Right atrium auricular region (tissue), 2 donors: ENCODE results near the gene AIMP1. TPM values are rescaled to one million over a fixed set of nuclear protein-coding genes. Genes with fewer than 3 reads are reported as not detected.

ENCODE experiments used
- DNase-seq: peaks from one replicate; pipeline ENCODE4 v3.0.0-alpha.2; 2019; ENCODE audit warnings: low spot score
- H3K27ac ChIP-seq, 2 donors: fragments of 200-600 bp; sonication (generic); 1 replicate in 1 of 2; 2 replicates in 1 of 2; pipeline ENCODE4 v1.5.1; 2016 to 2019
- H3K27me3 ChIP-seq, 2 donors: fragments of 200-600 bp; sonication (generic); one replicate each; pipeline versions ENCODE4 v1.5.1 to v1.6.0; 2017 to 2019
- H3K36me3 ChIP-seq: fragments of 200-600 bp; sonication (generic); one replicate; pipeline ENCODE4 v1.5.1; 2016
- H3K4me1 ChIP-seq, 2 donors: fragments of 200-600 bp; sonication (generic); one replicate each; pipeline versions ENCODE4 v1.5.1 to v1.6.0; 2017 to 2019
- H3K4me3 ChIP-seq, 2 donors: fragments of 200-600 bp; sonication (generic); 1 replicate in 1 of 2; 2 replicates in 1 of 2; pipeline ENCODE4 v1.5.1; 2017 to 2019; ENCODE audit warnings: mild to moderate bottlenecking in 1 of 2, moderate library complexity in 1 of 2
- H3K9me3 ChIP-seq, 2 donors: fragments of 200-600 bp; sonication (generic); one replicate each; pipeline ENCODE4 v1.5.1; 2019
- total RNA-seq, 2 donors: library from RNA; depleted of rRNA; stranded (reverse); fragments of >200 nt; gene quantifications; one replicate each; pipeline ENCODE4 v1.1.0, GENCODE V29; 2016
- TF ChIP-seq, protein P1 (sequence below), 2 donors: fragments of 200-600 bp; sonication (generic); IDR thresholded peaks; one replicate each; pipeline ENCODE4 v1.5.1; 2019; ENCODE audit warnings: antibody characterized with exemption in 2 of 2

The AIMP1 gene
- total RNA-seq, 2 donors from 2014 or later = 15.8 to 19.2 TPM

DNA sequence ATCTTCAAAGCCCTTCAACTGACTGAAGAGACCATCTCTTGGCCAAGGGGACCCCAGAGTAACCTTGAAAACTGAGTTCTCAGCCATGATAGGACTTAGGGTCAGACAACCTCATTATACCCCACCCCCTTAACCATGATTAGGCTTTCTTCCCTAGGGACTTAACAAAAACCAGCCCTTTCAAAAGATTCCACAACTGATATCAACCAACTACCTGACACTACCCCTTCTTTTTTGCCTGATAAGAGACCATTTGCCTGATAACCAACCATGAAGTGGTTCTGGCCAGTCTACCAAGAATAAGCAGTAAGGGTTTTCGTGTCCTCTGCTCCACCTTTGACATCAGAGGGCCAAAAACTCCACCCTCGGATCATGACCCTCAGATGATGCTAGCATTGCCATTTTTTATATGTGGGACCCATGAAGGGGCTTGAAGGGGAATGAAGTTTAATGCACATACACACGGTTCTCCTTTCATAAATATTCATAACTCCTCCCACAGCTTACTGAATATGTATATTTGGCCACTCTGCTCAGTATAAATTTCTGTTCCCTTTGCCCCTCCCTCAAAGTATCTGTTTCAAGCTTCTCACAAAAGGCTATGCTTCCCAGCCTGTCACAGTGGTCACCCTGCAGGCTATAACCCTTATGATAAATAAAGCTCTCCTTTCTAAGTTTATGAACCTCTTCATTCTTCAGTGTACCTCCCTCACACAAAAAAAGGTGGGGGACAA is 12.6 kb upstream of the AIMP1 start:
- Histone ChIP-seq H3K27ac (no peak overlapping the region), H3K36me3 (no peaks in the 10 kb centered on the region)
- DNase-seq = no peak

GRCh38 chr4:106304632-106305031 is 11.7 kb upstream of the AIMP1 start:
- Histone ChIP-seq H3K4me3 (no peak overlapping the region), H3K27me3 (no peaks in the 10 kb centered on the region), H3K4me1 (no peaks in the 10 kb centered on the region), H3K36me3 (no peaks in the 10 kb centered on the region), H3K9me3 (no peaks in the 10 kb centered on the region), H3K27ac (no peak overlapping the region)
- TF ChIP-seq, protein P1, sequence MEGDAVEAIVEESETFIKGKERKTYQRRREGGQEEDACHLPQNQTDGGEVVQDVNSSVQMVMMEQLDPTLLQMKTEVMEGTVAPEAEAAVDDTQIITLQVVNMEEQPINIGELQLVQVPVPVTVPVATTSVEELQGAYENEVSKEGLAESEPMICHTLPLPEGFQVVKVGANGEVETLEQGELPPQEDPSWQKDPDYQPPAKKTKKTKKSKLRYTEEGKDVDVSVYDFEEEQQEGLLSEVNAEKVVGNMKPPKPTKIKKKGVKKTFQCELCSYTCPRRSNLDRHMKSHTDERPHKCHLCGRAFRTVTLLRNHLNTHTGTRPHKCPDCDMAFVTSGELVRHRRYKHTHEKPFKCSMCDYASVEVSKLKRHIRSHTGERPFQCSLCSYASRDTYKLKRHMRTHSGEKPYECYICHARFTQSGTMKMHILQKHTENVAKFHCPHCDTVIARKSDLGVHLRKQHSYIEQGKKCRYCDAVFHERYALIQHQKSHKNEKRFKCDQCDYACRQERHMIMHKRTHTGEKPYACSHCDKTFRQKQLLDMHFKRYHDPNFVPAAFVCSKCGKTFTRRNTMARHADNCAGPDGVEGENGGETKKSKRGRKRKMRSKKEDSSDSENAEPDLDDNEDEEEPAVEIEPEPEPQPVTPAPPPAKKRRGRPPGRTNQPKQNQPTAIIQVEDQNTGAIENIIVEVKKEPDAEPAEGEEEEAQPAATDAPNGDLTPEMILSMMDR (IDR thresholded peaks at IDR 0.05) = no peak
- no peak for DNase-seq

More for the DNA sequence above, 12.6 kb upstream of the AIMP1 start:
- no peaks in the 10 kb centered on the region for H3K9me3 ChIP-seq
- H3K4me1 ChIP-seq = no peaks in the 10 kb centered on the region
- no peak overlapping the region for H3K4me3 ChIP-seq
- TF ChIP-seq, protein P1 (IDR thresholded peaks at IDR 0.05) = no peak
- no peaks in the 10 kb centered on the region for H3K27me3 ChIP-seq

- H3K9me3 ChIP-seq = no peaks in the 10 kb centered on the region
- H3K36me3 ChIP-seq = no peaks in the 10 kb centered on the region
- H3K4me1 ChIP-seq = no peaks in the 10 kb centered on the region
- no peaks in the 10 kb centered on the region for H3K27me3 ChIP-seq
- TF ChIP-seq, protein P1 (IDR thresholded peaks at IDR 0.05) = no peak
- no peak overlapping the region for H3K27ac ChIP-seq
- no peak overlapping the region for H3K4me3 ChIP-seq
- DNase-seq = no peak
Measured at GRCh38 chr4:106305435-106306055, 10.8 kb upstream of the AIMP1 start.

- Histone ChIP-seq H3K27ac (no peak overlapping the region), H3K27me3 (no peaks in the 10 kb centered on the region), H3K36me3 (no peaks in the 10 kb centered on the region), H3K4me1 (no peaks in the 10 kb centered on the region), H3K9me3 (no peaks in the 10 kb centered on the region), H3K4me3 (no peak overlapping the region)
- TF ChIP-seq, protein P1 (IDR thresholded peaks at IDR 0.05) = no peak
- no peak for DNase-seq
Measured at GRCh38 chr4:106306561-106306960, 9.8 kb upstream of the AIMP1 start.

GRCh38 chr4:106312377-106312776 is 4.0 kb upstream of the AIMP1 start:
- TF ChIP-seq, protein P1 (IDR thresholded peaks at IDR 0.05) = no peak
- Histone ChIP-seq H3K27me3 (no peaks in the 10 kb centered on the region), H3K27ac (no peak overlapping the region), H3K36me3 (no peaks in the 10 kb centered on the region), H3K4me1 (peaks cover 0 to 19% of the 10 kb centered on the region in 2 donors), H3K9me3 (no peaks in the 10 kb centered on the region), H3K4me3 (no peak overlapping the region)
- no peak for DNase-seq
